GM12878 (cell line): ENCODE data around the gene ADSS1. TPM values are rescaled to one million over a fixed set of nuclear protein-coding genes. Genes with fewer than 3 reads are reported as not detected.

Source experiments
- ATAC-seq: fragments of 200-7000 bp; cut with Tn5 transposase; 3 replicates; pipeline ENCODE4 v1.9.1; 2020; ENCODE audit warnings: mild to moderate bottlenecking, moderate library complexity
- BruUV-seq: library from RNA; stranded (reverse); fragments of 400-500 nt; replicated peaks from 2 replicates; lab custom pipeline; 2021; lab: Mats Ljungman, UMichigan
- CTCF ChIA-PET: fragments of 300-600 bp; sonication (Branson Sonifier 250); formaldehyde crosslinking; extraction: SDS; loops from one replicate; lab custom pipeline; 2021; ENCODE audit warnings: inconsistent platforms; lab: Yijun Ruan, JAX
- POLR2A ChIA-PET: fragments of 350-600 bp; formaldehyde crosslinking; extraction: SDS; loops from one replicate; lab custom pipeline; 2021; ENCODE audit warnings: inconsistent platforms; lab: Charles Lee
- RAD21 ChIA-PET: fragments of 300-600 bp; sonication (Branson Sonifier 250); formaldehyde crosslinking; loops from one replicate; lab custom pipeline; 2023; ENCODE audit warnings: antibody characterized with exemption; ENCODE audit not compliant: unreplicated experiment; lab: Charles Lee
- SMC1A ChIA-PET: fragments of 300-600 bp; sonication (Branson Sonifier 250); formaldehyde crosslinking; loops from one replicate; lab custom pipeline; 2023; ENCODE audit not compliant: unreplicated experiment, uncharacterized antibody; lab: Charles Lee
- DNase-seq: peaks from one replicate; pipeline ENCODE4 v3.0.0-alpha.2; 2011; ENCODE audit warnings: low read depth, low spot score
- FAIRE-seq: peaks from 3 replicates; lab custom pipeline; 2011; peaks lifted over from hg19 to GRCh38; lab: Jason Lieb, UNC
- H2AFZ ChIP-seq: 2 replicates; pipeline ENCODE4 v1.6.0; 2011; ENCODE audit warnings: low read depth, low read length, control low read depth; ENCODE audit not compliant: control insufficient read depth
- H3K27ac ChIP-seq: 2 replicates; pipeline ENCODE4 v1.5.1; 2011; ENCODE audit warnings: control low read depth; ENCODE audit not compliant: control insufficient read depth, insufficient read depth
- H3K27me3 ChIP-seq, 2 experiments: replicated peaks in 1 of 2; 2 replicates each; pipeline versions ENCODE4 v1.6.0 to v1.6.1; 2011; ENCODE audit warnings: low read length in 1 of 2; ENCODE audit not compliant: control insufficient read depth in 2 of 2, insufficient read depth in 2 of 2
- H3K36me3 ChIP-seq, 2 experiments: 2 replicates each; pipeline ENCODE4 v1.5.1; 2011; ENCODE audit warnings: low read length in 1 of 2; ENCODE audit not compliant: control insufficient read depth in 2 of 2, insufficient read depth in 2 of 2
- H3K4me1 ChIP-seq: 2 replicates; pipeline ENCODE4 v1.6.1; 2011; ENCODE audit warnings: mild to moderate bottlenecking, low read length, moderate library complexity, mixed read lengths; ENCODE audit not compliant: control insufficient read depth, insufficient read depth
- H3K4me2 ChIP-seq: 2 replicates; pipeline ENCODE4 v1.6.0; 2011; ENCODE audit warnings: control low read depth; ENCODE audit not compliant: control insufficient read depth, insufficient read depth
- H3K4me3 ChIP-seq: fragments of 200-600 bp; sonication (generic); 2 replicates; pipeline ENCODE4 v1.5.1; 2016
- H3K79me2 ChIP-seq: 2 replicates; pipeline ENCODE4 v1.6.0; 2011; ENCODE audit warnings: low read length; ENCODE audit not compliant: control insufficient read depth, insufficient read depth
- H3K9ac ChIP-seq: 2 replicates; pipeline ENCODE4 v1.8.0; 2011; ENCODE audit warnings: low read length, control low read depth, mixed read lengths; ENCODE audit not compliant: control insufficient read depth, insufficient read depth
- H3K9me3 ChIP-seq: replicated peaks from 3 replicates; pipeline ENCODE4 v1.5.1; 2011; ENCODE audit warnings: mild to moderate bottlenecking, low read length; ENCODE audit not compliant: control insufficient read depth, insufficient read depth
- H4K20me1 ChIP-seq: 2 replicates; pipeline ENCODE4 v1.6.0; 2011; ENCODE audit not compliant: control insufficient read depth, insufficient read depth
- ATF3 ChIP-seq: IDR thresholded peaks from 2 replicates; pipeline ENCODE4 v1.6.1; 2011; ENCODE audit warnings: low read depth, mild to moderate bottlenecking, low read length, moderate library complexity, borderline replicate concordance; ENCODE audit errors: extremely low read depth
- CBFB ChIP-seq: IDR thresholded peaks from 2 replicates; pipeline ENCODE4 v1.6.1; 2016; ENCODE audit warnings: antibody characterized with exemption, low read depth
- CHD1 ChIP-seq: IDR thresholded peaks from 2 replicates; pipeline ENCODE4 v1.6.1; 2012; ENCODE audit warnings: low read depth, low read length, improper control_type of control experiment
- EED ChIP-seq: sonication (generic); IDR thresholded peaks from 2 replicates; pipeline ENCODE4 v1.6.1; 2016; ENCODE audit warnings: antibody characterized with exemption, low read depth
- EP300 ChIP-seq, 2 experiments: fragments of 150-350 bp in 1 of 2; IDR thresholded peaks; 2 replicates each; pipeline ENCODE4 v1.6.1; 2011 to 2012; ENCODE audit warnings: low read depth in 2 of 2, low read length in 2 of 2, borderline replicate concordance in 1 of 2, improper control_type of control experiment in 1 of 2, inconsistent platforms in 1 of 2; ENCODE audit not compliant: control insufficient read depth in 1 of 2
- FOS ChIP-seq: IDR thresholded peaks from 3 replicates; pipeline ENCODE4 v1.6.1; 2011; ENCODE audit warnings: borderline replicate concordance; ENCODE audit not compliant: insufficient read length; ENCODE audit errors: extremely low read depth
- FOXM1 ChIP-seq: IDR thresholded peaks from 2 replicates; pipeline ENCODE4 v1.6.1; 2012; ENCODE audit warnings: low read depth, mild to moderate bottlenecking, inconsistent platforms, low read length, moderate library complexity
- GABPA ChIP-seq: IDR thresholded peaks from 2 replicates; pipeline ENCODE4 v1.6.1; 2014; ENCODE audit warnings: antibody characterized with exemption, low read depth, mild to moderate bottlenecking, inconsistent platforms
- GATAD2B ChIP-seq: fragments of 450-650 bp; conservative IDR thresholded peaks from 2 replicates; pipeline ENCODE4 v1.6.1; 2017; ENCODE audit warnings: low read depth, mild to moderate bottlenecking, moderate library complexity
- HDAC6 ChIP-seq: fragments of 200-600 bp; sonication (generic); IDR thresholded peaks from one replicate; pipeline ENCODE4 v1.8.0; 2017; ENCODE audit warnings: antibody characterized with exemption; ENCODE audit not compliant: unreplicated experiment
- HDGF ChIP-seq: fragments of 450-650 bp; IDR thresholded peaks from 2 replicates; pipeline ENCODE4 v1.6.1; 2016; ENCODE audit warnings: antibody characterized with exemption
- NFIC ChIP-seq: IDR thresholded peaks from 2 replicates; pipeline ENCODE4 v1.6.1; 2012; ENCODE audit warnings: low read depth, mild to moderate bottlenecking, inconsistent platforms, low read length, moderate library complexity
- NFYA ChIP-seq: IDR thresholded peaks from 2 replicates; pipeline ENCODE4 v1.6.1; 2011; ENCODE audit warnings: low read depth, mild to moderate bottlenecking, low read length, improper control_type of control experiment, borderline replicate concordance
- NFYB ChIP-seq: IDR thresholded peaks from 2 replicates; pipeline ENCODE4 v1.6.1; 2011; ENCODE audit warnings: low read depth, mild to moderate bottlenecking, low read length, improper control_type of control experiment, moderate library complexity; ENCODE audit not compliant: insufficient read depth
- RCOR1 ChIP-seq: conservative IDR thresholded peaks from 2 replicates; pipeline ENCODE4 v1.6.1; 2012; ENCODE audit warnings: low read depth, low read length, improper control_type of control experiment
- RFX5 ChIP-seq: IDR thresholded peaks from 2 replicates; pipeline ENCODE4 v1.6.1; 2011; ENCODE audit warnings: low read depth, low read length, improper control_type of control experiment
- SP1 ChIP-seq: IDR thresholded peaks from one replicate; pipeline ENCODE4 v1.6.1; 2011; ENCODE audit warnings: low read depth, low read length
- TCF7 ChIP-seq: IDR thresholded peaks from 2 replicates; pipeline ENCODE4 v1.6.1; 2014; ENCODE audit warnings: antibody characterized with exemption, borderline replicate concordance
- YBX1 ChIP-seq: fragments of 450-650 bp; IDR thresholded peaks from 2 replicates; pipeline ENCODE4 v1.6.1; 2016; ENCODE audit warnings: antibody characterized with exemption
- ZNF207 ChIP-seq: fragments of 450-650 bp; IDR thresholded peaks from 2 replicates; pipeline ENCODE4 v1.6.1; 2014; ENCODE audit warnings: antibody characterized with exemption, mild to moderate bottlenecking, borderline replicate concordance
- WGBS: methylation state at CpG from one replicate; pipeline ENCODE4 v1.1.6; 2016; ENCODE audit warnings: low lambda C conversion rate; ENCODE audit not compliant: insufficient replicate concordance, insufficient coverage; ENCODE audit errors: missing lambda C conversion rate; 5-methylcytosine and 5-hydroxymethylcytosine counted together
- in situ Hi-C: fragments of 300-500 bp; cut with MboI; formaldehyde crosslinking; loops from 9 replicates; pipeline ENCODE4 v1.14.3; 2018; ENCODE audit warnings: mixed read lengths
- intact Hi-C: fragments of 100-400 bp; cut with micrococcal nuclease; formaldehyde crosslinking; loops from one replicate; pipeline ENCODE4 v1.14.2; 2022; ENCODE audit not compliant: unreplicated experiment
- polyA plus RNA-seq, 11 experiments: library from polyadenylated mRNA; depleted of rRNA in 4 of 11; unstranded in 6 of 11; stranded (reverse) in 5 of 11; fragments of >200 nt; fragmentation: Nextera tagmentation in 4 of 11; fragmentation: Illumina TruSeq in 1 of 11; extraction: Ambion mirVana in 4 of 11; extraction: Trizol in 1 of 11; gene quantifications; 1 replicate in 1 of 11; 2 replicates in 10 of 11; pipeline versions ENCODE4 v1.2.1 to v1.2.3, GENCODE V29; 2011 to 2016; ENCODE audit warnings: inconsistent platforms in 2 of 11, missing spikeins in 2 of 11, low read depth in 1 of 11
- total RNA-seq, 4 experiments: library from RNA; depleted of rRNA in 3 of 4; stranded (reverse); fragments of >200 nt in 3 of 4; fragmentation: Illumina TruSeq in 1 of 4; extraction: Trizol in 1 of 4; gene quantifications; 2 replicates each; pipeline versions ENCODE4 v1.2.1 to v1.2.3, GENCODE V29; 2013 to 2021

The ADSS1 gene
- total and polyA plus RNA-seq, 10 of the 15 experiments (the other 5 are each of a cell fraction or from before 2014, with no cell fraction given), result 0.11 to 0.45 (median 0.28) TPM; not detected in 5

DNA sequence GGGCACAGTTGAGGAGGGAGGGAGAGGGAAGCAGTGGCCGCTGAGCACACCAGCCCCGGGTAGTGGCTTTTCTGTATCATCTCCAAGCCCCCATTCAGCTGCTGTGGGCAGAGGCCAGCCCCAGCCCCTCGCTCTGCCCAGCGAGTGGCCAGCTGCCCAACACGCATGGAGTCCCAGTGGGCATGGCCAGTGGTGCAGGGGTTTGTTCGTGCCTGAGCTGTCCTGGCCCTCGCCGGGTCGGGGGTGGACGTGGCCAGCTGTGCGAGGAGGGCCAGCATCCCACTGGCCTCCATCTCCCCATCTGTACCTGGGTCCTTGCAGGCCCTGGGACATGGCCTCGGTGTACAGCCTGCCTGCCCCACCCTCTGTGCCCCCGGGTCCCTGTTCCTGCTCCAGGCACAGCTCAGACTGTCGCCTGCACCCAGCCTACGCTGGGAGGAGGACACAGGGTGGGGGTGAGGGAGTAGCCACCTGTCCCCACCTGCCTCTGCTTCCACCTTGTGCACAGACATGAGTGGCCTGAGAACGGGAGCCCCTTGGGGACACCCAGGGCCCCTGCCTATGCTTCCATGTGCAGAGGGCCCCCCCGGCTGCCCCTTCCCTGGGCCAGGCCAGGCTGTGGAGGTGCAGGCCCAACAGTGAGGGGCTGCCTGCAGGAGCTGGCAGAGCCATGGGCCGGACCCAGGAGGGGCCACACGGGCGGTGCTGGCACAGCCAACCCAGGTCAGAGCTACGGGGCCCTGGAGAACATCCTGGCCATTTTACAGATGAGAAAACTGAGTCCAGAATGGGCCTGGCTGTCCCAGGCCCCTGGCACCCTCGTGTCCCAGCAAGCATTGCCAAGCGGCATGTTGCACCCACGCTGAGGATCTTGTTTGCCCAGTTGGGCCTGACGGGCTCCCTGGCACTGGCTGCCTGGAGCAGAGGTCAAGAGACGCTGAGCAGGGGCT lies 30.3 kb upstream of the ADSS1 start:
- ChIA-PET CTCF (interaction anchor here (2.1 kb wide), 1 partner anchor 28 kb away, joined by 4 read pairs; no protein-coding TSS in a partner anchor), POLR2A (no interaction called here), RAD21 (no interaction called here), SMC1A (no interaction called here)
- Histone ChIP-seq H3K4me2 (0 out of 2 replicates have a peak overlapping the region, but pooled peaks have one; percentile 9), H3K36me3 (peaks cover 0 to 2% of the 10 kb centered on the region in 2 experiments; a peak in 2 of 4 replicates), H3K4me3 (no peak overlapping the region), H3K4me1 (peaks cover 26% of the 10 kb centered on the region), H3K27ac (no peak overlapping the region), H3K9me3 (no peaks in the 10 kb centered on the region), H3K9ac (no peak overlapping the region), H3K79me2 (peaks cover 31% of the 10 kb centered on the region), H3K27me3 (no peaks in the 10 kb centered on the region), H2AFZ (no peak overlapping the region), H4K20me1 (no peaks in the 10 kb centered on the region; the same call in 1 of the 2 replicates)
- in situ Hi-C loops, result no loop called here
- intact Hi-C loops, result no loop called here
- FAIRE-seq, result no peak
- no TSS peak for BruUV-seq
- whole genome bisulfite sequencing, result 88% methylated on average over 25 of the region's 26 CpGs
- TF ChIP-seq SP1, result no peak
- no peak for TF ChIP-seq FOXM1
- TF ChIP-seq FOS, result no peak
- TF ChIP-seq HDAC6, result no peak
- TF ChIP-seq HDGF, result no peak
- no peak for TF ChIP-seq CBFB
- no peak for TF ChIP-seq NFIC
- no peak for TF ChIP-seq RFX5
- no peak for TF ChIP-seq RCOR1
- no peak for TF ChIP-seq EED
- no peak for TF ChIP-seq TCF7
- TF ChIP-seq GABPA, result no peak
- TF ChIP-seq CHD1, result no peak
- TF ChIP-seq NFYA, result no peak
- TF ChIP-seq EP300 (IDR thresholded peaks at IDR 0.05; ENCODE audit: borderline replicate concordance in 1 of 2, control insufficient read depth in 1 of 2, low read depth in 2 of 2, low read length in 2 of 2), result no peak
- no peak for TF ChIP-seq GATAD2B
- TF ChIP-seq ZNF207, result no peak
- TF ChIP-seq NFYB, result no peak
- no peak for TF ChIP-seq YBX1
- TF ChIP-seq ATF3, result no peak
- no peak for ATAC-seq
- DNase-seq, result no peak
